Measurements from ENCODE around the gene ALG8.

DNA sequence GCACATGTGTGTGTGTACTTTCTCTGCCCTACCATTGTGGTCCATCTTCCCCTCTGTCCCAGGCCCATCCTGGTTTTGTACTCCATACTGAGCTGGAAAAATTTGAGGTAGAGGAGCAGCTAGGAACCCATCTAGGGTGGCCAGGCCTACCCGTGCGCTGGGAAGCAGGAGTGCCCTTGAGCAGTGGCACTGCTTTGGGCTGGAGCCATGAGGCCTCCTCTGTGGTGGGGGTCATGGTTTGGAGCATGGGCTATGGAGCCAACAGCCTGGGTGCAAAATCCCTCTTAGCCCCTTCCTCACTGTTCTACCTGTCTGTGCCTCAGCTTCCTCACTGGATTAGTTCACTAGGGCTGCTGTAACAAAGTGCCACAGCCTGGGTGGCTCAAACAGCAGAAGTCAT lies 21.9 kb upstream of the ALG8 start:
- no peak for TF ChIP-seq POLR2A (IDR thresholded peaks at IDR 0.05)
- TF ChIP-seq, protein P1, sequence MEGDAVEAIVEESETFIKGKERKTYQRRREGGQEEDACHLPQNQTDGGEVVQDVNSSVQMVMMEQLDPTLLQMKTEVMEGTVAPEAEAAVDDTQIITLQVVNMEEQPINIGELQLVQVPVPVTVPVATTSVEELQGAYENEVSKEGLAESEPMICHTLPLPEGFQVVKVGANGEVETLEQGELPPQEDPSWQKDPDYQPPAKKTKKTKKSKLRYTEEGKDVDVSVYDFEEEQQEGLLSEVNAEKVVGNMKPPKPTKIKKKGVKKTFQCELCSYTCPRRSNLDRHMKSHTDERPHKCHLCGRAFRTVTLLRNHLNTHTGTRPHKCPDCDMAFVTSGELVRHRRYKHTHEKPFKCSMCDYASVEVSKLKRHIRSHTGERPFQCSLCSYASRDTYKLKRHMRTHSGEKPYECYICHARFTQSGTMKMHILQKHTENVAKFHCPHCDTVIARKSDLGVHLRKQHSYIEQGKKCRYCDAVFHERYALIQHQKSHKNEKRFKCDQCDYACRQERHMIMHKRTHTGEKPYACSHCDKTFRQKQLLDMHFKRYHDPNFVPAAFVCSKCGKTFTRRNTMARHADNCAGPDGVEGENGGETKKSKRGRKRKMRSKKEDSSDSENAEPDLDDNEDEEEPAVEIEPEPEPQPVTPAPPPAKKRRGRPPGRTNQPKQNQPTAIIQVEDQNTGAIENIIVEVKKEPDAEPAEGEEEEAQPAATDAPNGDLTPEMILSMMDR (IDR thresholded peaks at IDR 0.05): no peak
